ENCODE results near the gene PLCXD3.

DNA sequence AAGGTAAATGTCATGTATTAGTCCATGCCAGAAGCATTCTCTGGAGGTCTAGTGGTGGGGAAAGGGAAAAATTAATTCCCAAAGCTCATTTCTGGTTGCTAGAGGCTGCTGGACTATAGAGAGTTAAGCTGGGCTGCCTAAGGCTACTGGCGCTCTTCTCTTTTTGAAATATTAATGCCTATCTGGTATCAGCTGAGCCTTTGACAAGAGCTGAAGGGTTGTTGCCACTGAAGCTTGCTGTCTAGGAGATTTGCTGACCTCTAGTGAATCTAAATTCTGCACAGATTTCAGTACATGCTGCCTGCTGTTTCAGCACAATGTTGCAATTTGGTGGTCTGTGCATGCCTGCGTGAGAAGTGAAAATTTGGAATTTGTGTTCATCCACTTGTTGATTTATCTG is 29.1 kb upstream of the PLCXD3 start:
- TF ChIP-seq, protein P1, sequence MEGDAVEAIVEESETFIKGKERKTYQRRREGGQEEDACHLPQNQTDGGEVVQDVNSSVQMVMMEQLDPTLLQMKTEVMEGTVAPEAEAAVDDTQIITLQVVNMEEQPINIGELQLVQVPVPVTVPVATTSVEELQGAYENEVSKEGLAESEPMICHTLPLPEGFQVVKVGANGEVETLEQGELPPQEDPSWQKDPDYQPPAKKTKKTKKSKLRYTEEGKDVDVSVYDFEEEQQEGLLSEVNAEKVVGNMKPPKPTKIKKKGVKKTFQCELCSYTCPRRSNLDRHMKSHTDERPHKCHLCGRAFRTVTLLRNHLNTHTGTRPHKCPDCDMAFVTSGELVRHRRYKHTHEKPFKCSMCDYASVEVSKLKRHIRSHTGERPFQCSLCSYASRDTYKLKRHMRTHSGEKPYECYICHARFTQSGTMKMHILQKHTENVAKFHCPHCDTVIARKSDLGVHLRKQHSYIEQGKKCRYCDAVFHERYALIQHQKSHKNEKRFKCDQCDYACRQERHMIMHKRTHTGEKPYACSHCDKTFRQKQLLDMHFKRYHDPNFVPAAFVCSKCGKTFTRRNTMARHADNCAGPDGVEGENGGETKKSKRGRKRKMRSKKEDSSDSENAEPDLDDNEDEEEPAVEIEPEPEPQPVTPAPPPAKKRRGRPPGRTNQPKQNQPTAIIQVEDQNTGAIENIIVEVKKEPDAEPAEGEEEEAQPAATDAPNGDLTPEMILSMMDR (IDR thresholded peaks at IDR 0.05): no peak
- no peak for TF ChIP-seq POLR2AphosphoS5 (IDR thresholded peaks at IDR 0.05)

All from prostate gland (tissue), 2 donors.